Measurements from ENCODE around the gene PCP4.

DNA sequence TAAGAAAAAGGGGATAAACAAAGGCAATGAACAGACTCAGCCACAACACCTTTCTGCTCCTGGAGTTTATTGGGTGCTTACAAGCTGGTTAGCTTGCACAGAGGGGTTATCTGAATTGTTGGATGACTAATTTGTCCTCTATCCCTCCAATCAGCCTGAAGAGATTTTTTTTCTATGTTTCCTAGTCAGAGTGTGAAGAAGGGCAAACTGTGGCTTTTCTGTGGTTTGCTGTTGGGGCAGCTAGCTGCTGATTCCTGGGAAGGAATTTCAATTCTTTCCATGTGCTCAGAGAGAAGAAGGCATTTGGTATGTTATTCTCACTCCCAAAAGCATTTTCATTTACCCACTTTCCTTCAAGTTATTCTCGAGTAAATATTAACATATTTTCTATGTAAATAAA, 48.6 kb downstream of the PCP4 start:
- TF ChIP-seq, protein P1, sequence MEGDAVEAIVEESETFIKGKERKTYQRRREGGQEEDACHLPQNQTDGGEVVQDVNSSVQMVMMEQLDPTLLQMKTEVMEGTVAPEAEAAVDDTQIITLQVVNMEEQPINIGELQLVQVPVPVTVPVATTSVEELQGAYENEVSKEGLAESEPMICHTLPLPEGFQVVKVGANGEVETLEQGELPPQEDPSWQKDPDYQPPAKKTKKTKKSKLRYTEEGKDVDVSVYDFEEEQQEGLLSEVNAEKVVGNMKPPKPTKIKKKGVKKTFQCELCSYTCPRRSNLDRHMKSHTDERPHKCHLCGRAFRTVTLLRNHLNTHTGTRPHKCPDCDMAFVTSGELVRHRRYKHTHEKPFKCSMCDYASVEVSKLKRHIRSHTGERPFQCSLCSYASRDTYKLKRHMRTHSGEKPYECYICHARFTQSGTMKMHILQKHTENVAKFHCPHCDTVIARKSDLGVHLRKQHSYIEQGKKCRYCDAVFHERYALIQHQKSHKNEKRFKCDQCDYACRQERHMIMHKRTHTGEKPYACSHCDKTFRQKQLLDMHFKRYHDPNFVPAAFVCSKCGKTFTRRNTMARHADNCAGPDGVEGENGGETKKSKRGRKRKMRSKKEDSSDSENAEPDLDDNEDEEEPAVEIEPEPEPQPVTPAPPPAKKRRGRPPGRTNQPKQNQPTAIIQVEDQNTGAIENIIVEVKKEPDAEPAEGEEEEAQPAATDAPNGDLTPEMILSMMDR (IDR thresholded peaks at IDR 0.05), result no peak
- TF ChIP-seq POLR2A (IDR thresholded peaks at IDR 0.05), result no peak
